MV-4-11 (cell line): ENCODE measurements around the gene PPP5C.
"Not testable (repeated sequence)": the region's sequence is repeated elsewhere in the genome, so short reads cannot be mapped to it uniquely, and the experiment has no call there.

ENCODE experiments used
- DNase-seq: peaks from one replicate; lab custom pipeline; 2025; lab: John Stamatoyannopoulos, UW

PPP5C gene

DNA sequence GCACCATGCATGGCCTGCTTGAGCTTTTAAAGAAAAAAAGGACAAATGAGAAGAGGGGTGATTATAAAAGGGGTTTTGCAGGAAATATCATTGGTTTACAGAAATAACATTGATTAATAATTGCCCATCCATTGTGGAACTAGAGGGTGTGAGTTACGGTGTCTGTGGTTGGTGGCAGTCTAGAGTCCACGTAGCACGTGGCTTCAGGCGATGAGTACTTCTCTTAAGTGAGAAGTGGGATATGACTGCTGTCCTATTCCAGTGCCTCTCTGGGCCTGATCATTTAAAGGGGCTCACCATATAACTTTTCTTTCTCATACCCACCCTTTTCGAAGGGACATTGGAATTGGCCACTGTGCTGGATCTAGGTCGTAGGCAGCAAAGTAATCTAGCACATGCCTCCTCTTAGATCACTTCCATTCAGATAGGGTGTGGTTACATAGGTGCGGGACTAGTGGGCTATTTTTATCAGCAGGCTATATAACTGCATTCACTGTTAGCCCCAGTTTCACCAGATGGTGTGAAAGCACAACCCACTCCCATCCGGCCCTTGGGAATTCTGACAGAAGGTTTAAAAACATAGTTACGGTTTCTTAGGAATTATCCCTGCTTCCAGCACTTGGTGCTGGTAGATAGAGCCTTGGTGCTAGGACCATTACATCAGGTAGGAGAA is 19.9 kb downstream of the PPP5C start:
- no peak for DNase-seq

DNA sequence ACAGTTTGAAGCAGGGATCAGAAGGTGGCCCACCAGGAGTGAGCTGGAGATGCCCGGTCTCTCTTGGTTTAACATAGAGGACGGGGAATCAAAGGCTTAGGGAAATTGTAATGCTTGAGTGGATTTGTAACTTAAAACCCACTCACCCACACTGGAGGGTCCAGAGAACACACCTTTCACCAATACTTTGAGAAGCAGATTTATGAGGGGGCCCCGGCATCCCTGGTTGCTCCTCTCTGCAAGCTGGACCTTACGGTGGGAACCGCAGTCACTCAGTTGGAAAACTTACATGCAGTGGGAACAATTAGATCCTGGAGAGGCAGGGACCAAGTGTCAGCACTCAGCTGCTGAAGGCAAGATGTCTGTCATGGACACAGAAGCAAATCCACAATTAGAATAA is 20.5 kb downstream of the PPP5C start:
- no peak for DNase-seq

DNA sequence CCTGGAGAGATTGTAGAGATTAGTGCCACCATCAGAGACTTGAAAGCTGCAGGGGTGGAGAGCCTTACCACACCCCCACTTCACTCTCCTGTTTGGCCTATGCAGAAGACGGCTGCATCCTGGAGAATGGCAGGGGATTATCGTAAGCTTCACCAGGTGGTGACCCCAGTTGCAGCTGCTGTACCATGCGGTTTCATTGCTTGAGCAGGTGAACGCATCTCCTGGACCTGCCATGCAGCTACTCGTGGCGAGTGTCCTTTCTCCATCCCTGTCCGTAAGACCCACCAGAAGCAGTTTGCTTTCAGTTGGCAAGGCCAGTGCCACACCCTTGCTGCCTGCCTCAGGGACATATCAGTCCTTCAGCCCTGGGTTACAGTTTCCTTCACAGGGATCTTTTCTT is 21.2 kb downstream of the PPP5C start:
- DNase-seq, result no peak

DNA sequence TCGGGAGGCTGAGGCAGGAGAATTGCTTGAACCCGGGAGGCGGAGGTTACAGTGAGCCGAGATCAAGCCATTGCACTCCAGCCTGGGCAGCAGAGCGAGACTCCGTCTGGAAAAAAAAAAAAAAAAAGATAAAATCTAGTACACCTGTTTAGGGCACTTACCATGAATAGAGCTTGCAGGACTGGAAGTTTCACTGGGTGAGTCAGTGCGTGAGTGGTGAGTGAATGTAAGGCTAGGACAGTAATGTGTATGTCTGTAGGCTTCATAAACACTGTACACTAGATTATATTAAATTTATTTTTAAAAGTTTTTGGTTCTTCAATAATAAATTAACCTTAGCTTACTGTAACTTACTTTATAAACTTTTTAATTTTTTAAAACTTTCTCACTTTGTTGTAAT is 22.9 kb downstream of the PPP5C start:
- no peak for DNase-seq

DNA sequence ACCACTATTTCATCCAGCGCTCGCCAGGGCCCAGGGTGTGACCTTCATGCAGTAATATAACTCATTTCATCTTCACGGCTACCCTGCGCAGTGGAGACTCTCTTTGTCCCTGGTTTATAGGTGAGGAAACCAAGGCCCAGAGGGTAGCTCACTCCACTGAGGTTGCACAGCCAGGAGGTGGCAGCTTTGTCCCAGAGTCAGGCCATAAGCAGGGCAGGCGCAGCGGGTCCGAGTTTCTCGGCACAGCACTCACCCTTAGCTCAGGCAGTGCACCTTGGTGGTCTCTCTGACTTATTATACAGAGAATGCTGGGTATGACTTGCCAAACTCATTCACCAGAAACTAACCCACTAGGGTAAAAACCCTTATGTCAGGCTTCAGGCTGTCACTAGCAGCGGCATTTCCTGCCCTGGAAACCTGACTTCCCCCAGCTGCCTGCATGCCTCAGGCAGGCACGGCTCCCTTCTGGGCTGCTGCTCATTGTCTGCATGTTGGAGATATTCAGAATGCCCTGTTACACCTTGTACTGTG is 24.5 kb downstream of the PPP5C start:
- DNase-seq, result no peak

DNA sequence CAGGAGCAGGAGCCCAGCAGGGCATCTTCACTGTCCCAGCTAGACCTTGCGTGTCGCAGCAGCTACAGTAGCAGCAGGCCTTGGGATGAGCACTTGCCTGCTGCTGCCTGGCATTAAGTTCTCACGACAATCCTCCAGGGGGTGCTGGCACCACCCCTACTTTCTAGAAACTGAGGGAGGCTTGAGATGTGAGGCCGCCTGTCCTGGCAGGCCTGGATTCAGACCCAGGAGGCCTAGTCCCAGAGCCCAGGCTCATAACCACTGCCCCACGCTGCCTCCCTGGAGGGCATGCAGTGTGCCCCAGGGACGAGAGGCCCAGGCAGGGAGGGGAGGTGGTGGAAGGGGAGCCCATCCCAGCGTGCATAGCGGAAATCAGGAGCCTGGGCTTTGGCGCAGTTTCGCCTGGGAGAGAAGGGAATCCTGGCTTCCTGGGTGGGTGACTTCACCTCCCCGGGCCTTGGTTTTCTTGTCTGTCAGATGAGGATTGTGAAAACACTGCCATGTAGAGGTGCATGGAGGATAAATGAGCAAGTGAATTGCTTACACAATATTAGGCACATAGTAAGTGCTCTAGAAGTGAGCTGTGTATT is 26.1 kb downstream of the PPP5C start:
- DNase-seq, result no peak

DNA sequence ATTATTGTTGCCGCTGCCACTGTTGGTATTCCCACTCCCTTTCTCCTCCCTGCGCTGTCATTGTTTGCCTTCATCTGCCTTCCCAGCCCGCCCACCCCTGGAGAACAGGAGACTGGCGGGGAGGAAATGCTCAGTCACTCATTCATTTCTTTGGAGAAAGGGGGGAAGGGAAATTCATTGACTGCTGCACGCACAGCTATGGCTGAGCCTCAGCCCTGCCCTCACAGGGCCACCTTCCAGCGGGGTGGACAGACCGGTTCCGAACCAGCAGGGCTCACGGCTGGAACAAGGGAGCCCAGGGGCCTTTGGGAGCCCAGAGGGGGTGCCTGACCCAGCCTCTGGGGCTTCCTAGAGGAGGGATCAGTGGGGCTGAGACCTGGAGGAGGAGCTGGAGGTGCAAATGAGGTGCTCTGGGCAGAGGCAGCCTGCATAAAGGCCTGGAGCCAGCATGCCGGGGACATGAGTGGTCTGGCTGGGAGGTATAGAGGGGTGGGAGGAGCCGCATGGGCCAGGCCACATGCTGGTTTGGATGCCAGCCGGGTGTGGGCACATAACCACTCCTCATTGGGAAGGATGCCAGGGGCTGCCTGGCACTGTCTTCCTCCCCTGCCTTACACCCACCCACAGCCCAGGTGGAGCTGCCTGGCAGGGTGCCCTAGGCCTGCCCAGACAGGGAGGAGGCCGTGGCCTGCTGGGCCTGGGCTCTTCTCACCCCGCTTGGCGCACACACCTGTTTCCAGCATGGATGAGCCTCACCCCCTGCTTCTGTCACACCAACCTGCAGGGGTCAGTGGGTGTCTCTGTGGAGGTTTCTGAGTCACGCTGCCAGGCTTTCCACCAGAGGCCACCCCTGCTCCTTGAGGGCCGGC is 26.8 kb downstream of the PPP5C start:
- DNase-seq, result no peak

DNA sequence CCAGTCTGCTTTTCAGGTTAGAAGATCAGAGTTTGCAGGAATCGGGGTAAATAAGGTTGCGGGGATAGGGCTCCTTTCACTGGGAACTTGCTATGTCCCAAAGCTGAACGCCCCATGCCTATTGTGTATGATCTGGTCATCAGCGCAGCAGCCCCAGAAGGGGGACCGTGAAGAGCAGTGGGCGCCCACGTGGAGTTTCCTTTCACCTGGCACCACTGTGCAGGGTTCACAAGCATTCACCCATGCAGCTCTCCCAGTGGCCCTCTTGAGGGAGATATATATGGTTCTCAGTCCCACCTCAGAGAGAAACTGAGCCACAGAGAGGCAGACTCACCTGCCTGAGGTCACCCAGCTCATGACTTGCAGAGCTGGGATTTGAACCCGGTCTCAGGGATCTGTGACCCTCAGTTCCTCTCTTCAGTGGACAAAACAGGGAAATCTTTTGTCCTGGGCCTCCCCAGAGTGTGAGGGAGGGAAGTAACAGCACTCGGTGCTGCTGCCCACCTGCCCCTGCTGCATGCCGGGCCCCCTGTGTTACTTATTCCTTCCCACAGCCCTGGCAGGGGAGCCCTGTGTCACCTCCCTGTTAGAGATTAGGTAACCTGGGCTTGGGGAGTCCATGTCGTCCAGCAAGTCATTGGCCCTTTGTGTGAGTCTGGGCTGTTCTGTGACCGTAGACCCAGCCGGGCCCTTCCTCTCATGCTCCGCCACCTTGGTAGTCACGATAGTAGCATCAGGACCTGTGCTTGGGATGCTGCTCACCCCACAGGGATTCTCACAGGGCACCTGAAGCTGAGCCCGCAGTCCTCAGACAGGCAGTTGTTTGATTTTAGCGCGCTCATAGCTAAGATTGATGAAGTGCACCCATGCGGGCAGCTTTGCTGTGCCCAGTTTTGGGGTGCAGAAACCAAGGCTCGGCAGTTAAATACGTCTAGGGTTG is 27.9 kb downstream of the PPP5C start:
- DNase-seq, result no peak

DNA sequence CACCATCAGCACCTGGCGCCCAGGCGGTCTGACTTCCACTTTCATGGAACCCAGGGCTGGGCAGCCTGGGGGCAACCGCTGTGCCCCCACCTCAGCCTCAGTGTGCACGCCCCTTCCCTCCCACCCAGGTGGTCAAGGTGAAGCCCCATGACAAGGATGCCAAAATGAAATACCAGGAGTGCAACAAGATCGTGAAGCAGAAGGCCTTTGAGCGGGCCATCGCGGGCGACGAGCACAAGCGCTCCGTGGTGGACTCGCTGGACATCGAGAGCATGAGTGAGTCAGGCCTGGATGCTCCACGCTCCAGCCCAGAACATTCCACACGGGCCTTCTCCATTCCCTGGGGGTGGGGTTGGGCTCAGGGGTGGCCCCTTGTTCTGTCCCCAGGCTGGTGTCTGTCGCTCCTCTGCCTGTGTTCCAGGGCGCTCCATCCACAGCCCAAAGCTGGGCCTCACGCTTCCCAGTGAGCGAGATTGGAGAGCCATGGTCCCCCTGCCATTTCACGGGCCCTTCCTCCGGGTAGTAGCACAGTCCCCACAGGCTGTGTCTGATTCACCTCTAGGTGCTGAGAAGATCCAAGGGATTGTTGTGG is 28.7 kb downstream of the PPP5C start:
- not testable (repeated sequence) for DNase-seq

DNA sequence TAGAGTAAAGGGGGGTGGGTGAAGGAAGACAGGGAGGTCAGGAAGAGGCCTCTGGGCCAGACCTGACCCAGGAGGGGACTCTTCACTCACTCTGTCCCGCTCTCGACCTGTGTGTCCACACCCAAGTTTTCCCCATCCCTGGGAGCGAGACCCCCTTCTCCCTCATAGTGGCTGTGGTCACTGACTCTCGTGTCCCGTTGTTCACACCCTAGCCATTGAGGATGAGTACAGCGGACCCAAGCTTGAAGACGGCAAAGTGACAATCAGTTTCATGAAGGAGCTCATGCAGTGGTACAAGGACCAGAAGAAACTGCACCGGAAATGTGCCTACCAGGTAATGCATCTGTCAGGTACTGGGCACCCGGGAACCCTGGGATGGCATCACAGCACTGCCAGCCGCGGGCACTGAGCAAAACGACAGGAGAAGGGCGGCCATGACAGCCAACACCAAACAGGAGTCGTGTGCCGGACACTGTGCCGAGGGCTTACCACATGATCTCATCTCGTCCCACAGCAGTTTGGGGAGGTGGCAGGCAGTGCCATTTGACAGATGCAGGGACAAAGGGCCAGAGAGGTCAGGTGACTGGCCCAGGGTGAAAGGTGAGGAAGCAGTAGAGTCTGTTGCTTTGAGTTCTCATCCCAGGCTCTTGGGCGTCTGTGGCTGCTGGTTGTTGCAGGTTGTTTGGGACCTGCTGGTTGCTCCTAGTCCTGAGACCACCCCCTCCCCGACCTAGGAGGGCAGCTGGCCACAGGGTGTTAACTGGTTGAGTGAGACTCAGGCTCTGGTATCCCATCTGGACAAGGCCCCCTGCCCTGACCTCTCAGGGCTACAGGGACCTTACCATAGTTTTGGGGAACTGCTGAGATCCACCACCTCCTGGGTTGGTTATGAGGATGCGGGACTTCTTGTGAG is 29.6 kb downstream of the PPP5C start:
- no peak for DNase-seq

DNA sequence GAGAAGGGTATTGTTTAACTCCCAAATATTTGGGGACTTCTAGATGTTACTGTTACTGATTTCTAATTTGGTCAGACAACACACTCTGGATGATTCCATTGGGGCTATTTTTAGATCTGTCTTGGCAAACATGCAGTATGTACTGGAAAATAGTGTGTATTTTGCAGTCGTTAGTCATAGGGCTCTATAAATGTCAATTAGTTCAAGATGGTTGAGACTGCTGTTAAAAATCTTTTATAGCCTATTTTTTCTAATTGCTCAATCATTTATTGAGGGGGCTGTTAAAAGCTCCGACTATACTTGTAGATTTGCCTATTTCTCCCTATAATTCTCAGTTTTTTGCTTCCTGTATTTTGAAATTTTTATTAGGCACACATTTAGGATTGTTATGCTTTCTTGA is 31.4 kb downstream of the PPP5C start:
- no peak for DNase-seq

DNA sequence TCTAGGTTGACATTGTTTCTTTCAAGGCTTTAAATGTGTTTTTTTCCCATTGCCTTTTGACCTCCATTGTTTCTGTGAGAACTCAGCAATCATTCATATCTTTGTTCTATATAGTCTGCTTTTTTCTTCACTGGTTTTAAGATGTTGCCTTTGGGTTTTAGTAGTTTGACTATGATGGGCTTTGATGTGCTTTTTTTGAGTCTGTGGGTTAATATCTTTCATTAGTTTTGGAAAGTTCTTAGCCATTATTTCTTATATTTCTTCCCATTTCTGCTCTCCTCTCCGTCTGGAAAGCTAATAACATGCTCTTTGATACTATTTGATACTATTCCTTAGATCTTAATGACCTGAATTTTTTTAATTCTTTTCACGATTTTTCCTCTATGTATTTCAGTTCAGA is 33.8 kb downstream of the PPP5C start:
- DNase-seq, result no peak

DNA sequence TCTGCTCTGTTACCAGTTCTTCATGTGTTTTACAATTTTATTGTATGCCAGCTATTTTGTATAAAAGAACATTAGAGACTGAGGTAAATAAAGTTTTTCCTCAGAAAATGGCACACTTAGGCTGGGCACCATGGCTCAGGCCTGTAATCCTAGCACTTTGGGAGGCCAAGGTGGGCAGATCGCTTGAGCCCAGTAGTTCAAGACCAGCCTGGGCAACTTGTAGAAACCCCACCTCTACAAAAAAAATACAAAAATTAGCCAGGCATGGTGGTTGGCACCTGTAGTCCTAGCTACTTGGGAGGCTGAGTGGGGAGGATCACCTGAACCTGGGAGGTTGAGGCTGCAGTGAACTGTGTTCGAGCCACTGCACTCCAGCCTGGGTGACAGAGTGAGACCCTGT is 34.5 kb downstream of the PPP5C start:
- no peak for DNase-seq

DNA sequence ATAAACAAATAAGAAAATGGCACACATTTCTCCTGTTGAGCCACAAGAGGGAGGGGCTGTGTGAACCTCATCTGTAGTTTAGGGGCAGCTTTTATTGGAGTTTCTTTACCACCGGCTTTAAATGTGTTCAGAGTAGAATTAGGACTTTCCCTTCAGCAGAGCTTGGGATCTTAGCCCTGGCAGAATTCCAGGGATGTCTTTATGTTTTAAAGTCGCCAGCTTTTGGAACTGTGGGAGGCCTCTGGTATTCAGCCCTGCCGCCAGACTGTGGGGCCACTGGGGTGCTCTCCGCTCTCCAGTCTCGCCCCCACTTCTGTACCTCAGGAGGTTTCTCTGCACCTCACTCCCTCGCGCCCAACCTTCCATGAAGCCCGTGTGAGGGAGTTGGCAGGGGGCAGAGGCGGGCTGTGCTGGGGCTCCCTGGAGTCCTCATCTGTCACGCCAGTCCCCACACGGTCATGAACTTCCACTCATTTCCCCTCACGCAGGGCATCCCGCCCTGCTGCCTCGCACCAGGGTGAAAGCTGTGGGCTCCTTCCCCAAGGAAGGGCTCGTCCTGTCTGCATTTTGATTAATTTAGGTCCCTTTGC is 35.0 kb downstream of the PPP5C start:
- no peak for DNase-seq

DNA sequence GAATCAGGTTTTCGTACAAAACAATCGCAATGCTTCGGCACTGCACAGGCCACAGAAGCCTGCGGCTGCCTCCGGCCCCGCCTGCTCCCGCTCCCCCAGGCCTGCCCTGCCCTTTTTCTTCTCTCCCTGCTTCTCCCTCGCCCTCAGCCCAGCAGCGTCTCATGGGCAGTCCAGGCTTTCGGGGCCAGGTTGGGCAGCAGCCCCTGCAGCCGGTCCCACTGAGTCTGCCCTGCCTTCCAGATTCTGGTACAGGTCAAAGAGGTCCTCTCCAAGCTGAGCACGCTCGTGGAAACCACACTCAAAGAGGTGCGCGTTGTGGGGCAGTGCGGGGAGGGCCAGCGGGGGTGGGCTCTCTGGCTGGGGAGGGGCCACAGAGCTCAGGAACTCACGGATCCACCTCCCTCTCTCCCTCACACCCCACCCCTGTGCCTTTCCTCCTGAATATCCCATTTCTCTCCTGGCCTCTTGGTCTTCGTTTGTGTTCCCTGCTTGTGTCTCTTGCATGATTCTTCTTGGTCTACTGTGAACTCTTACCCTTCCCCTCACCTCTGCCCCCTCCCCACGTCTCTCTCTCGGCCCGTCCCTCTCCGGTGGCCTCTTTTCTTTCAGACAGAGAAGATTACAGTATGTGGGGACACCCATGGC is 36.4 kb downstream of the PPP5C start:
- DNase-seq, result no peak

DNA sequence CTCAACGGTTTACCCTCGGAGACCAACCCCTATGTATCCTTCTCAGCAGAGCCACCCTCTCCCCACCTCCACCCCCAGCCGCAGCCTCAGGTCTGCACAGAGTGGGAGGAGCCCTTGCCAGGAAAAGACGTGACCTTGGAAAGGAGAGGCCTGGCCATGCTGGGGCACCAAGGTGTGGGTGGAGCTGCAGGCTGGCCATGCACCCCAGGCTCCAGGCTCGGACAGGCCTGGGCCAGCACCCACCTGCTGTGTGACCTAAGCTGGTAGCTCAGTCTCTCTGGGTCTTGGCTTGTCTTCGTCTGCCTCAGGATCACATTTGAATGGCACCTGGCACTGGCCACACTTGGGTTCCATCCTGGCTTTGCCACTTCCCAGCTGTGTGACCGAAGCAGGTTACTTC is 37.0 kb downstream of the PPP5C start:
- no peak for DNase-seq

DNA sequence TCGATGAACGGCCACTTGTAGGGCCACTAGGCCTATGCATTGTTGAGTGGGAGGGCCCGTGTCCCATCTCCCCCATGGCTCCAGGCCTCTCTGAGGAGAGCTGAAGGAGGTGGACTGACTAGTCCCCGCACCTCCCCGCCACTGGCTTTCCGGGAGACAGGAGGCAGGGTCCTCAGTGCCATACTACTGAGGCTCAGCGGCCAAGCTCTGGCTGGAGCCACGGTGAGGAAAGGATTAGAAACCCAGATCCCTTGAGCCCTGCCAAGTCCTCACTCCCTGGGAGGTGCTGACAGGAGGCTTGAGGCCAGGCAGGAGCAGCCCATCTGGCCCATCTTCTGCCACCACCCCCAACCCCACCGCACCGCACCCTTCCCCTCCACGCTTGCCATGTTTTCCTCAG is 37.5 kb downstream of the PPP5C start:
- DNase-seq, result no peak

DNA sequence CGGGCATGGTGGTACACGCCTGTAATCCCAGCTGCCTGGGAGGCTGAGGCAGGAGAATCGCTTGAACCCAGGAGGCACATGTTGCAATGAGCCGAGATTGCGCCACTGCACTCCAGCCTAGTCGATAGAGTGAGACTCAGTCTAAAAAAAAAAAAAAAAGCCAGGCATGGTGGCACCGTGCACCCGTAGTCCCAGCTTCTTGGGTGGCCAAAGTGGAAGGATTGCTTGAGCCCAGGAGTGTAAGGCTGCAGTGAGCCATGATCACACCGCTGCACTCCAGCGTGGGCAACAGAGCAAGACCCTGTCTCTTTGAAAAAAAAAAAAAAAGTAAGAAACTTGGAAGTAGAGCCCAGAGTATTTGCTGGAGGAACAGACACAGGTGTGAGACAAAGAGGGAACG is 38.7 kb downstream of the PPP5C start:
- DNase-seq, result peak; percentile 37

DNA sequence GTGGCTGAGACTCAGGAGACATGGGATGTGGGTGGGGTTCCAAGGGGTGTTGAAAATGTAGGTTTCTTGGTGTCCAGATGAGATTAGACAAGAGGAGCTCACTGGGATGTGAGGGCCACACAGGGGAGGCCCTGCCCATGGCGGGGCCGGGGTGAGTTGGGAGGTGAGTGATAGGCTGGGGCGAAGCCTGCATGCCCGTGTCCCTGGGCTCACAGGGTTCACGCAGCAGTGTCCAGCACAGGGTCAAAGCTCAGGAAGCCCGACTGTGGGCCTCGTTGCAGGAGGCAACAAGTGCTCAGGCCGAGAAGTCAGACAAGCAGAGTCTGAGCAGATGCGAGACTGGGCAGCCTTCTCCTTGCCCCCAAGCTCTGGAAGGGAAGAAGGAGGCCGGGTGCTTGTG is 39.3 kb downstream of the PPP5C start:
- DNase-seq, result no peak
